SK-N-SH (cell line): Measurements from ENCODE around the gene TUFT1. TPM values are rescaled to one million over a fixed set of nuclear protein-coding genes. Genes with fewer than 3 reads are reported as not detected.

Source experiments
- CTCF ChIA-PET: fragments of 300-600, 350-600 bp; formaldehyde crosslinking; extraction: SDS; loops from one replicate; lab custom pipeline; 2021; lab: Yijun Ruan, JAX
- POLR2A ChIA-PET: fragments of 350-600 bp; sonication (Branson Sonifier 250); formaldehyde crosslinking; extraction: SDS; loops from one replicate; lab custom pipeline; 2020; ENCODE audit warnings: antibody characterized with exemption, inconsistent platforms; lab: Yijun Ruan, JAX
- DNase-seq: peaks from one replicate; pipeline ENCODE4 v3.0.0; 2012
- H2AFZ ChIP-seq: fragments of 200-600 bp; sonication (generic); 2 replicates; pipeline ENCODE4 v1.8.1; 2016; ENCODE audit warnings: antibody characterized with exemption, mild to moderate bottlenecking, low read depth
- H3F3A ChIP-seq: fragments of 200-600 bp; sonication (generic); replicated peaks from 2 replicates; pipeline ENCODE3; 2016; ENCODE audit warnings: antibody characterized with exemption, mild to moderate bottlenecking; ENCODE audit not compliant: insufficient read depth
- H3K27ac ChIP-seq, 2 experiments: fragments of 200-500 bp in 1 of 2; fragments of 200-600 bp in 1 of 2; sonication (Bioruptor generic) in 1 of 2; sonication (generic), shearing (Covaris generic) in 1 of 2; 2 replicates each; pipeline versions ENCODE4 v1.5.1 to v1.6.1; 2014 to 2016; ENCODE audit warnings: low read depth in 2 of 2, inconsistent platforms in 1 of 2, low read length in 1 of 2, mild to moderate bottlenecking in 1 of 2, mixed read lengths in 1 of 2
- H3K27me3 ChIP-seq: fragments of 200-600 bp; sonication (generic), shearing (Covaris generic); 2 replicates; pipeline ENCODE4 v1.6.1; 2016; ENCODE audit warnings: mixed run types; ENCODE audit not compliant: insufficient read depth
- H3K36me3 ChIP-seq, 2 experiments: fragments of 200-500 bp in 1 of 2; fragments of 200-600 bp in 1 of 2; sonication (Bioruptor generic) in 1 of 2; sonication (generic) in 1 of 2; replicated peaks in 1 of 2; 2 replicates each; pipeline versions ENCODE3 to v1.5.1; 2014 to 2016; ENCODE audit warnings: low read length in 1 of 2, mild to moderate bottlenecking in 1 of 2; ENCODE audit not compliant: insufficient read depth in 2 of 2, control insufficient read depth in 1 of 2
- H3K4me1 ChIP-seq, 2 experiments: fragments of 200-500 bp in 1 of 2; fragments of 200-600 bp in 1 of 2; sonication (Bioruptor generic) in 1 of 2; sonication (generic), shearing (Covaris generic) in 1 of 2; 2 replicates each; pipeline versions ENCODE4 v1.5.1 to v1.6.1; 2014 to 2016; ENCODE audit warnings: low read depth in 1 of 2, low read length in 1 of 2, mixed run types in 1 of 2; ENCODE audit not compliant: insufficient read depth in 2 of 2, control insufficient read depth in 1 of 2
- H3K4me2 ChIP-seq: fragments of 200-600 bp; sonication (generic), shearing (Covaris generic); 2 replicates; pipeline ENCODE4 v1.6.1; 2017; ENCODE audit warnings: mixed run types
- H3K4me3 ChIP-seq, 2 experiments: fragments of 200-500 bp in 1 of 2; fragments of 200-600 bp in 1 of 2; sonication (Bioruptor generic) in 1 of 2; sonication (generic), shearing (Covaris generic) in 1 of 2; 2 replicates each; pipeline versions ENCODE4 v1.5.1 to v1.8.1; 2014 to 2016; ENCODE audit warnings: low read depth in 2 of 2, inconsistent platforms in 1 of 2, low read length in 1 of 2, mild to moderate bottlenecking in 1 of 2, mixed read lengths in 1 of 2, moderate library complexity in 1 of 2
- H3K79me2 ChIP-seq: fragments of 200-600 bp; sonication (generic); 2 replicates; pipeline ENCODE4 v1.8.1; 2017; ENCODE audit warnings: mild to moderate bottlenecking; ENCODE audit not compliant: insufficient read depth
- H3K9ac ChIP-seq: fragments of 200-600 bp; sonication (generic); 2 replicates; pipeline ENCODE4 v1.6.1; 2017; ENCODE audit warnings: mixed run types
- H3K9me2 ChIP-seq: fragments of 200-600 bp; sonication (generic); 2 replicates; pipeline ENCODE4 v1.6.1; 2017; ENCODE audit warnings: mixed run types
- H3K9me3 ChIP-seq: fragments of 200-600 bp; sonication (generic); 2 replicates; pipeline ENCODE4 v1.6.1; 2017; ENCODE audit warnings: mixed run types, mild to moderate bottlenecking, moderate library complexity
- H4K20me1 ChIP-seq: fragments of 200-600 bp; sonication (generic); 2 replicates; pipeline ENCODE4 v1.6.1; 2017; ENCODE audit warnings: mild to moderate bottlenecking, mixed run types; ENCODE audit not compliant: insufficient read depth
- CHD2 ChIP-seq: fragments of 150-350 bp; IDR thresholded peaks from 2 replicates; pipeline ENCODE4 v1.6.1; 2018; ENCODE audit warnings: low read length; ENCODE audit not compliant: partially characterized antibody
- ELF1 ChIP-seq: IDR thresholded peaks from 2 replicates; pipeline ENCODE4 v1.4.0; 2012
- JUND ChIP-seq: IDR thresholded peaks from 2 replicates; pipeline ENCODE4 v1.4.0; 2012
- MEF2A ChIP-seq: IDR thresholded peaks from 2 replicates; pipeline ENCODE4 v1.4.0; 2012; ENCODE audit warnings: low read depth, borderline replicate concordance
- TCF12 ChIP-seq: IDR thresholded peaks from 2 replicates; pipeline ENCODE4 v1.4.0; 2012
- YY1 ChIP-seq: IDR thresholded peaks from 2 replicates; pipeline ENCODE4 v1.4.0; 2012; ENCODE audit warnings: low read depth, mild to moderate bottlenecking
- WGBS: methylation state at CpG from one replicate; pipeline ENCODE4 v1.1.6; 2017; ENCODE audit warnings: low lambda C conversion rate; 5-methylcytosine and 5-hydroxymethylcytosine counted together
- polyA plus RNA-seq, 3 experiments: library from polyadenylated mRNA; depleted of rRNA; stranded (reverse); fragments of >200 nt; gene quantifications; 2 replicates each; pipeline ENCODE4 v1.2.3, GENCODE V29; 2012
- TF ChIP-seq, protein P1 (sequence below): fragments of 200-600 bp; sonication (generic); IDR thresholded peaks from 2 replicates; pipeline ENCODE4 v1.6.1; 2017; ENCODE audit warnings: antibody characterized with exemption, mild to moderate bottlenecking, moderate library complexity
- TF ChIP-seq, protein P2 (sequence below): IDR thresholded peaks from 2 replicates; pipeline ENCODE4 v1.4.0; 2012; ENCODE audit warnings: low read depth
- TF ChIP-seq, protein P3 (sequence below): IDR thresholded peaks from 2 replicates; pipeline ENCODE4; 2012
- TF ChIP-seq, protein P4 (sequence below): fragments of 150-350 bp; IDR thresholded peaks from 2 replicates; pipeline ENCODE4 v1.6.1; 2016; ENCODE audit warnings: mild to moderate bottlenecking, low read depth, low read length

The TUFT1 gene
- polyA plus RNA-seq, 1 of the 3 experiments (the other 2 are of a cell fraction) = 20.6 TPM

DNA sequence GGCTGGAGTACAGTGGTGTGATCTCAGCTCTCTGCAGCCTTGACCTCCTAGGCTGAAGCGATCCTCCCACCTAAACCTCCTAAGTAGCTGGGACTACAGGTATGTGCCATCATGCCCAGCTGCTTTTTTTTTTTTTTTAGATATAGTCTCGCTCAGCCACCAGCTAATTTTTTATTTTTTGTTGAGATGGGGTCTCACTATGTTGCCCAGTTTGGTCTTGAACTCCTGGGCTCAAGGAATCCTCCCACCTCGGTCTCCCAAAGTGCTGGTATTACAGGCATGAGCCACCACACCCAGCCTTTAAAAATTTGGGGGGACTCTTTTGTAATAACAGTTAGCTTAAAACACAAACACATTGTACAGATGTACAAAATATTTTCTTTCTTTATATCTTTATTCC lies 70.0 kb downstream of the TUFT1 start:
- no peak overlapping the region for H3K9ac ChIP-seq
- no peak overlapping the region for H3K27ac ChIP-seq
- H2AFZ ChIP-seq = no peak overlapping the region
- no peak overlapping the region for H3K4me2 ChIP-seq
- H3K9me3 ChIP-seq = no peaks in the 10 kb centered on the region
- no peaks in the 10 kb centered on the region; the same call in 1 of the 2 replicates for H4K20me1 ChIP-seq
- H3K9me2 ChIP-seq = no peaks in the 10 kb centered on the region
- WGBS = 93% methylated on average over 3 of the region's 3 CpGs
- H3K4me3 ChIP-seq = no peak overlapping the region
- peaks cover 7 to 9% of the 10 kb centered on the region in 2 experiments; a peak in 3 of 4 replicates for H3K4me1 ChIP-seq
- H3K27me3 ChIP-seq = no peaks in the 10 kb centered on the region
- TF ChIP-seq CHD2 = no peak
- TF ChIP-seq, protein P1, sequence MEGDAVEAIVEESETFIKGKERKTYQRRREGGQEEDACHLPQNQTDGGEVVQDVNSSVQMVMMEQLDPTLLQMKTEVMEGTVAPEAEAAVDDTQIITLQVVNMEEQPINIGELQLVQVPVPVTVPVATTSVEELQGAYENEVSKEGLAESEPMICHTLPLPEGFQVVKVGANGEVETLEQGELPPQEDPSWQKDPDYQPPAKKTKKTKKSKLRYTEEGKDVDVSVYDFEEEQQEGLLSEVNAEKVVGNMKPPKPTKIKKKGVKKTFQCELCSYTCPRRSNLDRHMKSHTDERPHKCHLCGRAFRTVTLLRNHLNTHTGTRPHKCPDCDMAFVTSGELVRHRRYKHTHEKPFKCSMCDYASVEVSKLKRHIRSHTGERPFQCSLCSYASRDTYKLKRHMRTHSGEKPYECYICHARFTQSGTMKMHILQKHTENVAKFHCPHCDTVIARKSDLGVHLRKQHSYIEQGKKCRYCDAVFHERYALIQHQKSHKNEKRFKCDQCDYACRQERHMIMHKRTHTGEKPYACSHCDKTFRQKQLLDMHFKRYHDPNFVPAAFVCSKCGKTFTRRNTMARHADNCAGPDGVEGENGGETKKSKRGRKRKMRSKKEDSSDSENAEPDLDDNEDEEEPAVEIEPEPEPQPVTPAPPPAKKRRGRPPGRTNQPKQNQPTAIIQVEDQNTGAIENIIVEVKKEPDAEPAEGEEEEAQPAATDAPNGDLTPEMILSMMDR = no peak
- TF ChIP-seq JUND = no peak
- TF ChIP-seq, protein P2, sequence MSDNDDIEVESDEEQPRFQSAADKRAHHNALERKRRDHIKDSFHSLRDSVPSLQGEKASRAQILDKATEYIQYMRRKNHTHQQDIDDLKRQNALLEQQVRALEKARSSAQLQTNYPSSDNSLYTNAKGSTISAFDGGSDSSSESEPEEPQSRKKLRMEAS = no peak
- no peak for TF ChIP-seq MEF2A
- TF ChIP-seq ELF1 = no peak
- TF ChIP-seq, protein P3, sequence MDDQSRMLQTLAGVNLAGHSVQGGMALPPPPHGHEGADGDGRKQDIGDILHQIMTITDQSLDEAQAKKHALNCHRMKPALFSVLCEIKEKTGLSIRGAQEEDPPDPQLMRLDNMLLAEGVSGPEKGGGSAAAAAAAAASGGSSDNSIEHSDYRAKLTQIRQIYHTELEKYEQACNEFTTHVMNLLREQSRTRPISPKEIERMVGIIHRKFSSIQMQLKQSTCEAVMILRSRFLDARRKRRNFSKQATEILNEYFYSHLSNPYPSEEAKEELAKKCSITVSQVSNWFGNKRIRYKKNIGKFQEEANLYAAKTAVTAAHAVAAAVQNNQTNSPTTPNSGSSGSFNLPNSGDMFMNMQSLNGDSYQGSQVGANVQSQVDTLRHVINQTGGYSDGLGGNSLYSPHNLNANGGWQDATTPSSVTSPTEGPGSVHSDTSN = no peak
- no peak for DNase-seq
- H3F3A ChIP-seq = peaks cover 2% of the 10 kb centered on the region
- POLR2A ChIA-PET = no interaction called here
- peaks cover 0 to 5% of the 10 kb centered on the region in 2 experiments for H3K36me3 ChIP-seq
- peaks cover 31% of the 10 kb centered on the region for H3K79me2 ChIP-seq
- CTCF ChIA-PET = interaction anchor here (0.8 to 4.2 kb wide), 5 partner anchors 16 to 226 kb away, joined by 3 to 22 read pairs (median 4); no protein-coding TSS in a partner anchor

DNA sequence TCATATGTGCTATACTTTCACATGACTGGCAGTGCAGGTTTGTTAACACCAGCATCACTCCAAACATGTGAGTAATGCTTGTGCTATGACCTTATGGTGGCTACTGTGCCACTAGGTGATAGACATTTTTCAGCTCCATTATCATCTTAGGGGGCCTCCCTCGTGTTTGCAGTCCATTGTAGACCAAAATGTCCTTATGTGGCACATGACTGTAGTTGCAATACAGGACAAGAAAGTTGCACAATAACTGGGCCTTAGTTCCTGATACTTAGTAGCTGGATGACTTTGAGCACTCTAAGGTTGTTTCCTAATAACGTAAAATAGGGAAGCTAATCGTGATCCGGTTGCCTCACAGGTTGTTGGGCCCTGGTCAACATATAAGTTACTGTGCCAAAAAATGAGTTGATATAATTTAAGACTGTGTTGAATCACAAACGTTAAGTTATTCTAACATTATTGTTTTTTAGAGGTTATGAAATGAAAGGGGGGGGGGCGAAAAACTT lies 71.2 kb downstream of the TUFT1 start:
- H4K20me1 ChIP-seq = peaks cover 6% of the 10 kb centered on the region; the same call in 1 of the 2 replicates
- H2AFZ ChIP-seq = peak overlapping the region; percentile 19; the same call in 1 of the 2 replicates
- DNase-seq = no peak
- peaks cover 43% of the 10 kb centered on the region for H3K79me2 ChIP-seq
- ChIA-PET CTCF (no interaction called here), POLR2A (interaction anchor here (1.4 kb wide), 1 partner anchor 117 kb away, joined by 4 read pairs; no protein-coding TSS in a partner anchor)
- peaks cover 12 to 16% of the 10 kb centered on the region in 2 experiments; a peak in 3 of 4 replicates for H3K4me1 ChIP-seq
- H3K4me3 ChIP-seq = peak overlapping the region in 1 of 2 experiments; percentile 87; a peak in 1 of 4 replicates
- H3K4me2 ChIP-seq = peak overlapping the region; percentile 14; the same call in 1 of the 2 replicates
- no peaks in the 10 kb centered on the region for H3K9me2 ChIP-seq
- H3K36me3 ChIP-seq = peaks cover 0 to 12% of the 10 kb centered on the region in 2 experiments
- H3K9me3 ChIP-seq = no peaks in the 10 kb centered on the region
- H3F3A ChIP-seq = peaks cover 14% of the 10 kb centered on the region
- TF ChIP-seq YY1 = no peak
- no peak for TF ChIP-seq TCF12
- TF ChIP-seq, protein P4, sequence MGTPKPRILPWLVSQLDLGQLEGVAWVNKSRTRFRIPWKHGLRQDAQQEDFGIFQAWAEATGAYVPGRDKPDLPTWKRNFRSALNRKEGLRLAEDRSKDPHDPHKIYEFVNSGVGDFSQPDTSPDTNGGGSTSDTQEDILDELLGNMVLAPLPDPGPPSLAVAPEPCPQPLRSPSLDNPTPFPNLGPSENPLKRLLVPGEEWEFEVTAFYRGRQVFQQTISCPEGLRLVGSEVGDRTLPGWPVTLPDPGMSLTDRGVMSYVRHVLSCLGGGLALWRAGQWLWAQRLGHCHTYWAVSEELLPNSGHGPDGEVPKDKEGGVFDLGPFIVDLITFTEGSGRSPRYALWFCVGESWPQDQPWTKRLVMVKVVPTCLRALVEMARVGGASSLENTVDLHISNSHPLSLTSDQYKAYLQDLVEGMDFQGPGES = no peak
- TF ChIP-seq, protein P3 = no peak
- TF ChIP-seq JUND = no peak
- H3K27ac ChIP-seq = peak overlapping the region; percentile 5 to 13; a peak in 2 of 4 replicates
- H3K27me3 ChIP-seq = no peaks in the 10 kb centered on the region
- 26% methylated on average over 6 of the region's 6 CpGs for WGBS
- H3K9ac ChIP-seq = no peak overlapping the region
